GM23338 (cell line): ENCODE measurements around the gene COMP. TPM values are rescaled to one million over a fixed set of nuclear protein-coding genes. Genes with fewer than 3 reads are reported as not detected.

ENCODE experiments used
- ATAC-seq: fragments of 200-7000 bp; cut with Tn5 transposase; 3 replicates; pipeline ENCODE4 v1.9.1; 2020
- DNase-seq: peaks from one replicate; pipeline ENCODE4 v3.0.0-alpha.2; 2015; ENCODE audit warnings: low spot score
- H2AFZ ChIP-seq: fragments of 200-600 bp; sonication (generic); 2 replicates; pipeline ENCODE4 v1.8.0; 2016; ENCODE audit warnings: antibody characterized with exemption, mild to moderate bottlenecking, moderate library complexity
- H3F3A ChIP-seq: fragments of 200-600 bp; sonication (generic); replicated peaks from 2 replicates; pipeline ENCODE4 v1.8.0; 2017; ENCODE audit warnings: antibody characterized with exemption, mixed run types, low read depth
- H3K27ac ChIP-seq: fragments of 200-600 bp; sonication (generic); 2 replicates; pipeline ENCODE4 v1.6.1; 2016; ENCODE audit warnings: low read depth
- H3K27me3 ChIP-seq: fragments of 200-600 bp; sonication (generic); 2 replicates; pipeline ENCODE4 v1.8.0; 2016; ENCODE audit warnings: mild to moderate bottlenecking, mixed run types, moderate library complexity; ENCODE audit not compliant: insufficient read depth
- H3K36me3 ChIP-seq: fragments of 200-600 bp; sonication (generic); 2 replicates; pipeline ENCODE4 v1.8.0; 2016; ENCODE audit warnings: mild to moderate bottlenecking; ENCODE audit not compliant: insufficient read depth
- H3K4me1 ChIP-seq: fragments of 200-600 bp; sonication (generic); 2 replicates; pipeline ENCODE4 v1.8.0; 2016; ENCODE audit warnings: mild to moderate bottlenecking, moderate library complexity; ENCODE audit not compliant: insufficient read depth
- H3K4me2 ChIP-seq: fragments of 200-600 bp; sonication (generic); 2 replicates; pipeline ENCODE4 v1.7.1; 2017; ENCODE audit warnings: mixed run types
- H3K4me3 ChIP-seq: fragments of 200-600 bp; sonication (generic); 2 replicates; pipeline ENCODE4 v1.6.1; 2016; ENCODE audit warnings: mixed run types
- H3K79me2 ChIP-seq: fragments of 200-600 bp; sonication (generic); replicated peaks from 2 replicates; pipeline ENCODE4 v1.8.0; 2017; ENCODE audit warnings: mild to moderate bottlenecking; ENCODE audit not compliant: insufficient read depth
- H3K9me2 ChIP-seq: fragments of 200-600 bp; sonication (generic); 2 replicates; pipeline ENCODE4 v1.8.0; 2017; ENCODE audit not compliant: insufficient read depth
- H4K20me1 ChIP-seq: fragments of 200-600 bp; sonication (generic); replicated peaks from 2 replicates; pipeline ENCODE4 v1.8.0; 2017; ENCODE audit warnings: mild to moderate bottlenecking; ENCODE audit not compliant: insufficient read depth
- H3K27ac Mint-ChIP-seq: 2 replicates; pipeline ENCODE4 v1.8.0; 2020; ENCODE audit warnings: inconsistent platforms, mild to moderate bottlenecking, moderate library complexity, mixed read lengths
- H3K27me3 Mint-ChIP-seq: 3 replicates; pipeline ENCODE4 v1.8.0; 2022; ENCODE audit warnings: low read depth, mild to moderate bottlenecking, moderate library complexity, mixed read lengths, inconsistent platforms; ENCODE audit not compliant: insufficient read depth, poor library complexity
- H3K36me3 Mint-ChIP-seq: 3 replicates; pipeline ENCODE4 v1.8.0; 2021; ENCODE audit warnings: low read depth, mild to moderate bottlenecking, inconsistent platforms, moderate library complexity, mixed read lengths
- H3K4me1 Mint-ChIP-seq: 3 replicates; pipeline ENCODE4 v1.8.0; 2020; ENCODE audit warnings: mild to moderate bottlenecking, inconsistent platforms, mixed read lengths
- H3K4me3 Mint-ChIP-seq: 3 replicates; pipeline ENCODE4 v1.8.0; 2021; ENCODE audit warnings: moderate library complexity, mild to moderate bottlenecking, inconsistent platforms, mixed read lengths
- H3K9me3 Mint-ChIP-seq: 3 replicates; pipeline ENCODE4 v1.8.0; 2020; ENCODE audit warnings: moderate library complexity, mild to moderate bottlenecking, inconsistent platforms, mixed read lengths
- CREB1 ChIP-seq: fragments of 250-450 bp; sonication (Bioruptor Pico); IDR thresholded peaks from 2 replicates; pipeline ENCODE4 v1.5.0; 2020; ENCODE audit warnings: low read depth, mild to moderate bottlenecking, moderate library complexity
- CTCF ChIP-seq, 2 experiments: fragments of 200-600 bp in 1 of 2; sonication (generic) in 1 of 2; conservative IDR thresholded peaks; 2 replicates each; pipeline versions ENCODE4 v1.5.1 to v1.6.1; 2016 to 2017; ENCODE audit warnings: antibody characterized with exemption in 2 of 2, low read depth in 2 of 2, mild to moderate bottlenecking in 2 of 2, moderate library complexity in 1 of 2
- EZH2phosphoT487 ChIP-seq: fragments of 200-600 bp; sonication (generic); IDR thresholded peaks from one replicate; pipeline ENCODE4 v1.8.1; 2018; ENCODE audit warnings: antibody characterized with exemption; ENCODE audit not compliant: unreplicated experiment
- POLR2AphosphoS5 ChIP-seq: IDR thresholded peaks from 2 replicates; pipeline ENCODE4 v1.6.1; 2016; ENCODE audit warnings: antibody characterized with exemption, low read depth
- ZNF114 ChIP-seq: fragments of 250-450 bp; sonication (Bioruptor Pico); IDR thresholded peaks from 2 replicates; pipeline ENCODE4 v1.5.0; 2020; ENCODE audit warnings: mild to moderate bottlenecking, moderate library complexity
- polyA plus RNA-seq: library from polyadenylated mRNA; unstranded; fragments of >200 nt; fragmentation: Nextera tagmentation; extraction: Ambion mirVana; gene quantifications from 2 replicates; pipeline ENCODE4 v1.2.1, GENCODE V29; 2016
- total RNA-seq: library from RNA; depleted of rRNA; stranded (reverse); fragments of >200 nt; shearing (Covaris generic); gene quantifications from 2 replicates; pipeline ENCODE4 v1.2.3, GENCODE V29; 2014
- TF ChIP-seq, protein P1 (sequence below): IDR thresholded peaks from one replicate; pipeline ENCODE4 v1.6.1; 2018; ENCODE audit warnings: antibody characterized with exemption; ENCODE audit not compliant: unreplicated experiment

Gene COMP
- total and polyA plus RNA-seq, 2 experiments from 2014 or later = 0.58 to 0.63 TPM

GRCh38 chr19:18783958-18784785, 6.9 kb downstream of the COMP start:
- TF ChIP-seq POLR2AphosphoS5 = no peak
- TF ChIP-seq CTCF (conservative IDR thresholded peaks at IDR 0.05; ENCODE audit: low read depth in 2 of 2) = 0 out of 4 replicates have a peak, but pooled peaks of 1 of the 2 experiments have one; percentile 18
- no peaks in the 10 kb centered on the region; the same call in 2 of the 3 replicates for H3K36me3 Mint-ChIP-seq
- Histone ChIP-seq H3K4me2 (no peak overlapping the region), H4K20me1 (peaks cover 9% of the 10 kb centered on the region), H3K27me3 (peaks cover 96% of the 10 kb centered on the region), H3K4me3 (no peak overlapping the region), H3K9me2 (no peaks in the 10 kb centered on the region), H2AFZ (no peak overlapping the region), H3K79me2 (no peaks in the 10 kb centered on the region), H3K4me1 (peaks cover 4% of the 10 kb centered on the region; the same call in 1 of the 2 replicates), H3K36me3 (no peaks in the 10 kb centered on the region), H3F3A (0 out of 2 replicates have a peak, but pooled peaks cover 6% of the 10 kb centered on the region), H3K27ac (no peak overlapping the region)
- ATAC-seq = no peak
- H3K27me3 Mint-ChIP-seq = peaks cover 81% of the 10 kb centered on the region
- H3K4me3 Mint-ChIP-seq = peak overlapping the region; percentile 2; the same call in 1 of the 3 replicates
- peaks cover 7% of the 10 kb centered on the region for H3K9me3 Mint-ChIP-seq
- DNase-seq = no peak
- H3K4me1 Mint-ChIP-seq = peaks cover 10% of the 10 kb centered on the region; the same call in 2 of the 3 replicates
- no peak overlapping the region for H3K27ac Mint-ChIP-seq

DNA sequence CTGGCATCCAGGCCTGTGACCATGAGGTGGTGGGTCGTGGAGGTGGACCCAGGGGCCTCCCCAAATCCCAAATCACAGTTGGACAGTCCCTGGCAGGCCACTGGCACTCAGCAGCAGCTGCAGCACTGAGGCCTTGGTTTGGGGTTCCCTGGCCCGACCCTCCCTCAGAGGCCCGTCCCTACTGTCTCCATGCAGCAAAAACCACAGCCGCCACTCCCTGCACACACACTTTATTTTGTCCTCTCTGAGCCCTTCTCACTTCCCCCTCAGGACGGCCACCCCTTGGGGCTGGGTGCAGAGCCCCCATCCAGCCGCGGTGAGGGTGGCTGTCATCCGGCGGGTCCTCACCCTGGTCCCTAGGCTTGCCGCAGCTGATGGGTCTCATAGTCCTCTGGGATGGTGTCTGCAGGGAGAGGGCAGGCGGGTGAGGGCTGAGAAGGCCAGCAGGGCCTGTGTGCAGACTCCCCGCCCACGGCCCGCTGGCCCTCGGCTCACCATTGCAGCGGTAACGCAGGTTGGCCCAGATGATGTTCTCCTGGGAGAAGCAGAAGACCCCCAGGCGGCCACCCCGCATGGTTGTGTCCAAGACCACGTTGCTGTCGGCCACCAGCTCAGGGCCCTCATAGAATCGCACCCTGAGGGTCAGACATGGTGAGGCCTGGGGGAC, 8.4 kb downstream of the COMP start:
- 0 out of 2 replicates have a peak, but pooled peaks cover 3% of the 10 kb centered on the region for H3F3A ChIP-seq
- no peak overlapping the region for H3K4me2 ChIP-seq
- H4K20me1 ChIP-seq = peaks cover 9% of the 10 kb centered on the region
- Mint-ChIP-seq H3K4me3 (no peak overlapping the region), H3K27me3 (peaks cover 81% of the 10 kb centered on the region), H3K4me1 (peaks cover 9% of the 10 kb centered on the region; the same call in 2 of the 3 replicates), H3K36me3 (no peaks in the 10 kb centered on the region; the same call in 2 of the 3 replicates), H3K9me3 (peaks cover 3% of the 10 kb centered on the region; the same call in 2 of the 3 replicates), H3K27ac (no peak overlapping the region)
- H3K4me1 ChIP-seq = peaks cover 4% of the 10 kb centered on the region; the same call in 1 of the 2 replicates
- H3K36me3 ChIP-seq = no peaks in the 10 kb centered on the region
- H3K27me3 ChIP-seq = peaks cover 96% of the 10 kb centered on the region
- ATAC-seq (no peak), DNase-seq (no peak)
- no peaks in the 10 kb centered on the region for H3K9me2 ChIP-seq
- no peak overlapping the region for H2AFZ ChIP-seq
- no peaks in the 10 kb centered on the region for H3K79me2 ChIP-seq
- no peak overlapping the region for H3K27ac ChIP-seq
- no peak for TF ChIP-seq CREB1
- no peak overlapping the region for H3K4me3 ChIP-seq

GRCh38 chr19:18781885-18782527, 9.1 kb downstream of the COMP start:
- no peak overlapping the region for H3K27ac ChIP-seq
- Mint-ChIP-seq H3K4me1 (peaks cover 4% of the 10 kb centered on the region; the same call in 2 of the 3 replicates), H3K36me3 (no peaks in the 10 kb centered on the region), H3K27me3 (peaks cover 76% of the 10 kb centered on the region), H3K27ac (no peak overlapping the region), H3K9me3 (no peaks in the 10 kb centered on the region; the same call in 2 of the 3 replicates), H3K4me3 (no peak overlapping the region)
- H4K20me1 ChIP-seq = peaks cover 9% of the 10 kb centered on the region
- H3K4me2 ChIP-seq = no peak overlapping the region
- no peaks in the 10 kb centered on the region for H3K9me2 ChIP-seq
- H3K79me2 ChIP-seq = no peaks in the 10 kb centered on the region
- DNase-seq = no peak
- no peak for ATAC-seq
- H2AFZ ChIP-seq = no peak overlapping the region
- H3K4me3 ChIP-seq = no peak overlapping the region
- peaks cover 4% of the 10 kb centered on the region; the same call in 1 of the 2 replicates for H3K4me1 ChIP-seq
- H3F3A ChIP-seq = 0 out of 2 replicates have a peak, but pooled peaks cover 3% of the 10 kb centered on the region
- no peaks in the 10 kb centered on the region for H3K36me3 ChIP-seq
- peaks cover 91% of the 10 kb centered on the region for H3K27me3 ChIP-seq
- TF ChIP-seq EZH2phosphoT487 (no peak), CREB1 (no peak), ZNF114 (no peak)
- TF ChIP-seq, protein P1, sequence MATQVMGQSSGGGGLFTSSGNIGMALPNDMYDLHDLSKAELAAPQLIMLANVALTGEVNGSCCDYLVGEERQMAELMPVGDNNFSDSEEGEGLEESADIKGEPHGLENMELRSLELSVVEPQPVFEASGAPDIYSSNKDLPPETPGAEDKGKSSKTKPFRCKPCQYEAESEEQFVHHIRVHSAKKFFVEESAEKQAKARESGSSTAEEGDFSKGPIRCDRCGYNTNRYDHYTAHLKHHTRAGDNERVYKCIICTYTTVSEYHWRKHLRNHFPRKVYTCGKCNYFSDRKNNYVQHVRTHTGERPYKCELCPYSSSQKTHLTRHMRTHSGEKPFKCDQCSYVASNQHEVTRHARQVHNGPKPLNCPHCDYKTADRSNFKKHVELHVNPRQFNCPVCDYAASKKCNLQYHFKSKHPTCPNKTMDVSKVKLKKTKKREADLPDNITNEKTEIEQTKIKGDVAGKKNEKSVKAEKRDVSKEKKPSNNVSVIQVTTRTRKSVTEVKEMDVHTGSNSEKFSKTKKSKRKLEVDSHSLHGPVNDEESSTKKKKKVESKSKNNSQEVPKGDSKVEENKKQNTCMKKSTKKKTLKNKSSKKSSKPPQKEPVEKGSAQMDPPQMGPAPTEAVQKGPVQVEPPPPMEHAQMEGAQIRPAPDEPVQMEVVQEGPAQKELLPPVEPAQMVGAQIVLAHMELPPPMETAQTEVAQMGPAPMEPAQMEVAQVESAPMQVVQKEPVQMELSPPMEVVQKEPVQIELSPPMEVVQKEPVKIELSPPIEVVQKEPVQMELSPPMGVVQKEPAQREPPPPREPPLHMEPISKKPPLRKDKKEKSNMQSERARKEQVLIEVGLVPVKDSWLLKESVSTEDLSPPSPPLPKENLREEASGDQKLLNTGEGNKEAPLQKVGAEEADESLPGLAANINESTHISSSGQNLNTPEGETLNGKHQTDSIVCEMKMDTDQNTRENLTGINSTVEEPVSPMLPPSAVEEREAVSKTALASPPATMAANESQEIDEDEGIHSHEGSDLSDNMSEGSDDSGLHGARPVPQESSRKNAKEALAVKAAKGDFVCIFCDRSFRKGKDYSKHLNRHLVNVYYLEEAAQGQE = no peak
